Caco-2 (cell line): ENCODE data around the gene SIPA1. TPM values are rescaled to one million over a fixed set of nuclear protein-coding genes. Genes with fewer than 3 reads are reported as not detected.

Experiments
- BruUV-seq: library from RNA; stranded (reverse); fragments of 400-500 nt; replicated peaks from 2 replicates; lab custom pipeline; 2021; lab: Mats Ljungman, UMichigan
- CTCF ChIA-PET: fragments of 300-600 bp; sonication (Branson Sonifier 250); formaldehyde crosslinking; loops from one replicate; lab custom pipeline; 2022; ENCODE audit warnings: antibody characterized with exemption; lab: Charles Lee
- POLR2A ChIA-PET: fragments of 300-600 bp; sonication (Branson Sonifier 250); formaldehyde crosslinking; loops from one replicate; lab custom pipeline; 2022; ENCODE audit warnings: antibody characterized with exemption; lab: Charles Lee
- DNase-seq, 2 experiments: peaks; one replicate each; pipeline versions ENCODE4 v3.0.0 to v3.0.0-alpha.2; 2020 to 2022
- H3K27me3 ChIP-seq: replicated peaks from 2 replicates; pipeline ENCODE4 v1.6.0; 2011; ENCODE audit warnings: low read length; ENCODE audit not compliant: control insufficient read depth, insufficient read depth
- H3K36me3 ChIP-seq: 2 replicates; pipeline ENCODE4 v1.5.1; 2011; ENCODE audit warnings: low read length; ENCODE audit not compliant: control insufficient read depth, insufficient read depth
- H3K4me1 ChIP-seq: fragments of 250-450 bp; sonication (Bioruptor Pico); 2 replicates; pipeline ENCODE4 v1.5.1; 2020; ENCODE audit warnings: mild to moderate bottlenecking
- H3K4me3 ChIP-seq: 2 replicates; pipeline ENCODE4 v1.5.1; 2011; ENCODE audit warnings: low read depth, mild to moderate bottlenecking, control low read depth, low read length
- H3K9me3 ChIP-seq: fragments of 250-450 bp; sonication (Bioruptor Pico); 2 replicates; pipeline ENCODE4 v1.5.1; 2020; ENCODE audit warnings: mild to moderate bottlenecking, moderate library complexity
- H3K27ac Mint-ChIP-seq: one replicate; pipeline ENCODE4 v1.8.0; 2022; ENCODE audit warnings: mixed read lengths; ENCODE audit not compliant: unreplicated experiment
- H3K27me3 Mint-ChIP-seq: one replicate; pipeline ENCODE4 v1.8.0; 2022; ENCODE audit warnings: mixed read lengths; ENCODE audit not compliant: insufficient read depth, unreplicated experiment
- H3K36me3 Mint-ChIP-seq: one replicate; pipeline ENCODE4 v1.8.0; 2022; ENCODE audit warnings: mild to moderate bottlenecking, mixed read lengths; ENCODE audit not compliant: insufficient read depth, unreplicated experiment
- H3K4me1 Mint-ChIP-seq: one replicate; pipeline ENCODE4 v1.8.0; 2022; ENCODE audit warnings: low read depth, mixed read lengths; ENCODE audit not compliant: unreplicated experiment
- H3K4me3 Mint-ChIP-seq: one replicate; pipeline ENCODE4 v1.8.0; 2022; ENCODE audit warnings: mild to moderate bottlenecking, moderate library complexity, mixed read lengths; ENCODE audit not compliant: unreplicated experiment
- H3K9me3 Mint-ChIP-seq: one replicate; pipeline ENCODE4 v1.8.0; 2022; ENCODE audit warnings: mixed read lengths; ENCODE audit not compliant: unreplicated experiment
- intact Hi-C: fragments of 100-400 bp; cut with micrococcal nuclease; formaldehyde crosslinking; loops from one replicate; pipeline ENCODE4 v1.10.0; 2022; ENCODE audit not compliant: unreplicated experiment
- total RNA-seq: library from RNA; stranded (reverse); gene quantifications from 2 replicates; pipeline ENCODE4 v1.2.3, GENCODE V29; 2022
- TF ChIP-seq, protein P1 (sequence below), 2 experiments: fragments of 200-600 bp in 1 of 2; IDR thresholded peaks; 1 replicate in 1 of 2; 2 replicates in 1 of 2; pipeline versions ENCODE4 v1.5.1 to v1.8.0; 2011 to 2022; ENCODE audit warnings: antibody characterized with exemption in 1 of 2, control low read depth in 1 of 2, inconsistent platforms in 1 of 2, low read depth in 1 of 2, low read length in 1 of 2, mild to moderate bottlenecking in 1 of 2, moderate library complexity in 1 of 2; ENCODE audit not compliant: insufficient read depth in 1 of 2, severe bottlenecking in 1 of 2, unreplicated experiment in 1 of 2

The SIPA1 gene
- total RNA-seq, 1 experiment from 2014 or later = 30.5 TPM

DNA sequence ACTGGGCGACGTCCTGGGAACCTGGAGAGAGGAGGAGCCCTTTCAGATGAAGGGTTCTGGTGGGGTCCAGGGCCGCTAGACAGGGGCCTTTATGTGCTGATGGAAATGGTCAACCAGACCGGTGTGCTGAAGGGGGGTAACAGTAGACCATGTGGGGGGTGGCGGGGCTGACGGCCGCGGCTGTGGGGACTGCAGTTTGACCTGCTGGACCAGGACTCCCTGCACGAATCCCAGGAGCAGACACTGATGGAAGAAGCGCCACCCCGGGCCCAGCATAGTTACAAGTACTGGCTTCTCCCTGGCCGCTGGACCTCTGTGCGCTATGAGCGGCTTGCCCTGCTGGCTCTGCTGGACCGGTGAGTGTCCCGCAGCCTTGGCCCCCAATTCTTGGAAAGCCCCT is 15.9 kb upstream of the SIPA1 start:
- no peaks in the 10 kb centered on the region for H3K4me1 Mint-ChIP-seq
- peaks cover 67% of the 10 kb centered on the region for H3K36me3 Mint-ChIP-seq
- TF ChIP-seq, protein P1, sequence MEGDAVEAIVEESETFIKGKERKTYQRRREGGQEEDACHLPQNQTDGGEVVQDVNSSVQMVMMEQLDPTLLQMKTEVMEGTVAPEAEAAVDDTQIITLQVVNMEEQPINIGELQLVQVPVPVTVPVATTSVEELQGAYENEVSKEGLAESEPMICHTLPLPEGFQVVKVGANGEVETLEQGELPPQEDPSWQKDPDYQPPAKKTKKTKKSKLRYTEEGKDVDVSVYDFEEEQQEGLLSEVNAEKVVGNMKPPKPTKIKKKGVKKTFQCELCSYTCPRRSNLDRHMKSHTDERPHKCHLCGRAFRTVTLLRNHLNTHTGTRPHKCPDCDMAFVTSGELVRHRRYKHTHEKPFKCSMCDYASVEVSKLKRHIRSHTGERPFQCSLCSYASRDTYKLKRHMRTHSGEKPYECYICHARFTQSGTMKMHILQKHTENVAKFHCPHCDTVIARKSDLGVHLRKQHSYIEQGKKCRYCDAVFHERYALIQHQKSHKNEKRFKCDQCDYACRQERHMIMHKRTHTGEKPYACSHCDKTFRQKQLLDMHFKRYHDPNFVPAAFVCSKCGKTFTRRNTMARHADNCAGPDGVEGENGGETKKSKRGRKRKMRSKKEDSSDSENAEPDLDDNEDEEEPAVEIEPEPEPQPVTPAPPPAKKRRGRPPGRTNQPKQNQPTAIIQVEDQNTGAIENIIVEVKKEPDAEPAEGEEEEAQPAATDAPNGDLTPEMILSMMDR (IDR thresholded peaks at IDR 0.05; ENCODE audit: insufficient read depth in 1 of 2, low read depth in 1 of 2, low read length in 1 of 2, severe bottlenecking in 1 of 2, unreplicated experiment in 1 of 2) = no peak
- POLR2A ChIA-PET = no interaction called here
- no peak overlapping the region for H3K27ac Mint-ChIP-seq
- no peaks in the 10 kb centered on the region for H3K27me3 Mint-ChIP-seq
- Histone ChIP-seq H3K36me3 (peaks cover 6% of the 10 kb centered on the region), H3K9me3 (no peaks in the 10 kb centered on the region), H3K27me3 (no peaks in the 10 kb centered on the region), H3K4me1 (0 out of 2 replicates have a peak, but pooled peaks cover 3% of the 10 kb centered on the region), H3K4me3 (no peak overlapping the region)
- H3K9me3 Mint-ChIP-seq = no peaks in the 10 kb centered on the region
- CTCF ChIA-PET = no interaction called here
- intact Hi-C loops = no loop called here
- H3K4me3 Mint-ChIP-seq = no peak overlapping the region
- BruUV-seq = no TSS peak
- DNase-seq = no peak

DNA sequence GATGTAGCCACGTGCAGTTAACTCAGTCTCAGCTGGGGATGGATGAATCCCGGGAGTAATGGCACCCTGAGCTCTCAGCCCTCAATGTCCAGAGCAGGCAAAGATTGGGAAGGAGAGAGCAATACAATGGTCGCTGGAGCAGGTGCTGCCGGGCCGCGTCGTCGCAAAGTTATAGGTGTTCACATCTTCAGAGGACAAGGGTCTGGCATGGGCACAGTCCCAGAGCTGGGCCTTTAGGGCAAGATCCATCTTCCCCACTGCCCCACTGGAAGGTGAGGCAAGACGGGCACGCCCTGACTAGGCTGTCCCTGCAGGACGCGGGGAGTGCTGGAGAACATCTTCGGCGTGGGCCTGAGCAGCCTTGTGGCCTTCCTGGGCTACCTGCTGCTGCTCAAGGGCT is 14.7 kb upstream of the SIPA1 start:
- Mint-ChIP-seq H3K4me3 (no peak overlapping the region), H3K27ac (no peak overlapping the region), H3K9me3 (no peaks in the 10 kb centered on the region), H3K36me3 (peaks cover 58% of the 10 kb centered on the region), H3K4me1 (no peaks in the 10 kb centered on the region), H3K27me3 (no peaks in the 10 kb centered on the region)
- CTCF ChIA-PET = no interaction called here
- BruUV-seq = no TSS peak
- Histone ChIP-seq H3K27me3 (no peaks in the 10 kb centered on the region), H3K4me1 (0 out of 2 replicates have a peak, but pooled peaks cover 3% of the 10 kb centered on the region), H3K9me3 (no peaks in the 10 kb centered on the region), H3K4me3 (no peak overlapping the region), H3K36me3 (peaks cover 5% of the 10 kb centered on the region)
- intact Hi-C loops = no loop called here
- no peak for DNase-seq
- POLR2A ChIA-PET = no interaction called here
- TF ChIP-seq, protein P1 (IDR thresholded peaks at IDR 0.05; ENCODE audit: insufficient read depth in 1 of 2, low read depth in 1 of 2, low read length in 1 of 2, severe bottlenecking in 1 of 2, unreplicated experiment in 1 of 2) = no peak

DNA sequence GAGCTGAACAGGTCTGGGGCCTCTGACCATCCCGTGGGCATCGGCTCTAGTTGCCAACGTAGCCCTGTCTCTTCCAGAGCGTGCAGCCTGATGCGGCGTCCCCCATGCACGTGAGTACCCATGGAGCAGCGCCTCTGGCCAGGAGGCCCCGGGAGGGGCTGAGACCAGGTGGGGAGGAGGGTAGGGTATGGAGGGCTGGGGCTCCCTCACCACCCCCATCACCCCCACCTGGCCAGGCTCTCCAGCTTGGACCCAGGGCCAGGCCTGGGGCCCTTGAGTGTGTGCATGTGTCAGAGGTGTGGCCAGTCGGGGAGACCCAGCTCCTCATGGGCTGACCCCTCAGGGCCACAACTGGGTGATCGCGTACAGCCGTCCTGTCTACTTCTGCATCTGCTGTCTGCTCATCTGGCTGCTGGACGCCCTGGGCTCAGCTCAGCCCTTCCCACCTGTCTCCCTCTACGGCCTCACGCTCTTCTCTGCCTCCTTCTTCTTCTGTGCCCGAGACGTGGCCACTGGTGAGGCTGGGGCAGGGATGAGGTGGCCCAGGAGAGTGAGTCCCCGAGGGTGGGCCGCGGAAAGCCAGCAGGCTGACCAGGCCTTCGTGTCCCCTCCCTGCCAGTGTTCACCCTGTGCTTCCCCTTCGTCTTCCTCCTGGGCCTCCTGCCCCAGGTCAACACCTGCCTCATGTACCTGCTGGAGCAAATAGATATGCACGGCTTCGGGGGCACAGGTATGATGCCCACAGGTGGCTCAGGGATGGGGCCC is 13.9 kb upstream of the SIPA1 start:
- TF ChIP-seq, protein P1 (IDR thresholded peaks at IDR 0.05; ENCODE audit: insufficient read depth in 1 of 2, low read depth in 1 of 2, low read length in 1 of 2, severe bottlenecking in 1 of 2, unreplicated experiment in 1 of 2) = no peak
- intact Hi-C loops = no loop called here

More for the DNA sequence above, 13.9 kb upstream of the SIPA1 start:
- H3K27ac Mint-ChIP-seq = no peak overlapping the region
- POLR2A ChIA-PET = no interaction called here
- BruUV-seq = no TSS peak
- CTCF ChIA-PET = interaction anchor here (0.6 kb wide), 1 partner anchor 543 kb away, joined by 4 read pairs; no protein-coding TSS in a partner anchor
- no peaks in the 10 kb centered on the region for H3K4me1 Mint-ChIP-seq
- no peak overlapping the region for H3K4me3 Mint-ChIP-seq
- no peaks in the 10 kb centered on the region for H3K9me3 Mint-ChIP-seq
- Histone ChIP-seq H3K36me3 (peaks cover 3% of the 10 kb centered on the region), H3K9me3 (no peaks in the 10 kb centered on the region), H3K4me1 (0 out of 2 replicates have a peak, but pooled peaks cover 3% of the 10 kb centered on the region), H3K27me3 (no peaks in the 10 kb centered on the region), H3K4me3 (no peak overlapping the region)
- no peaks in the 10 kb centered on the region for H3K27me3 Mint-ChIP-seq
- DNase-seq = no peak
- H3K36me3 Mint-ChIP-seq = peaks cover 59% of the 10 kb centered on the region
